ENCODE measurements around the gene JARID2.

DNA sequence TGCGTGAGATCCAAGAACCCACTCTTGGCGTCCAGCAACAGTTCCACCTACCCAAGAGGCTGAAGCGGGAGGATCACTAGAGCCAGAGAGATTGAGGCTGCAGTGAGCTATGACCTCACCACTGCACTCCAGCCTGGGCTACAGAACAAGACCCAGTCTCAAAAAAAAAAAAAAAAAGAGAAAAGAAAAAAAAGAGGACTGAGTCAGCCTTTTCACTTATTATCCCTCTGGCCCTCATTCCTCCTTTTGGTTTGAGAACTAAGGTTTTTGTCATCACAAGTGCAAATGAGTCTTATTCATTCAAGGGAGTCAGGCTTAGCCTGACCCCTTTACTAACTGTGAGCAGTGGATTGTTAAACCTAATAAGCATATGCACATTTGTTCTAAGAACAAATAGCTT lies 37.9 kb upstream of the JARID2 start:
- TF ChIP-seq TAF1 (CRISPR knock-in tag; IDR thresholded peaks at IDR 0.05): no peak
- TF ChIP-seq, protein P1, sequence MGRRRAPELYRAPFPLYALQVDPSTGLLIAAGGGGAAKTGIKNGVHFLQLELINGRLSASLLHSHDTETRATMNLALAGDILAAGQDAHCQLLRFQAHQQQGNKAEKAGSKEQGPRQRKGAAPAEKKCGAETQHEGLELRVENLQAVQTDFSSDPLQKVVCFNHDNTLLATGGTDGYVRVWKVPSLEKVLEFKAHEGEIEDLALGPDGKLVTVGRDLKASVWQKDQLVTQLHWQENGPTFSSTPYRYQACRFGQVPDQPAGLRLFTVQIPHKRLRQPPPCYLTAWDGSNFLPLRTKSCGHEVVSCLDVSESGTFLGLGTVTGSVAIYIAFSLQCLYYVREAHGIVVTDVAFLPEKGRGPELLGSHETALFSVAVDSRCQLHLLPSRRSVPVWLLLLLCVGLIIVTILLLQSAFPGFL (CRISPR knock-in tag; IDR thresholded peaks at IDR 0.05): no peak
- no peak for TF ChIP-seq PHF8 (CRISPR knock-in tag; IDR thresholded peaks at IDR 0.05)

Data from HepG2 (cell line).